WTC11 (cell line): ENCODE data around the gene ARMC6. TPM values are rescaled to one million over a fixed set of nuclear protein-coding genes. Genes with fewer than 3 reads are reported as not detected.

Source experiments
- ATAC-seq: fragments of 200-7000 bp; cut with Tn5 transposase; 2 replicates; pipeline ENCODE4 v1.10.0; 2021; ENCODE audit warnings: mild to moderate bottlenecking, moderate library complexity
- CTCF ChIA-PET: fragments of 300-600 bp; sonication (Branson Sonifier 250); formaldehyde crosslinking; loops from one replicate; lab custom pipeline; 2021; ENCODE audit warnings: antibody characterized with exemption; lab: Charles Lee
- POLR2A ChIA-PET: fragments of 350-600 bp; sonication (Branson Sonifier 250); formaldehyde crosslinking; loops from one replicate; lab custom pipeline; 2021; ENCODE audit warnings: antibody characterized with exemption; lab: Charles Lee
- DNase-seq: peaks from one replicate; pipeline ENCODE4 v3.0.0; 2021; ENCODE audit warnings: low spot score
- H3K27ac Mint-ChIP-seq: 2 replicates; pipeline ENCODE4 v1.8.0; 2021; ENCODE audit warnings: mixed read lengths
- H3K27me3 Mint-ChIP-seq: 2 replicates; pipeline ENCODE4 v1.8.0; 2021; ENCODE audit warnings: low read depth, mild to moderate bottlenecking, moderate library complexity, mixed read lengths
- H3K36me3 Mint-ChIP-seq: 2 replicates; pipeline ENCODE4 v1.8.0; 2021; ENCODE audit warnings: mixed read lengths
- H3K4me1 Mint-ChIP-seq: 2 replicates; pipeline ENCODE4 v1.8.0; 2022; ENCODE audit warnings: mixed read lengths
- H3K4me3 Mint-ChIP-seq: 2 replicates; pipeline ENCODE4 v1.8.0; 2021; ENCODE audit warnings: mild to moderate bottlenecking, moderate library complexity, mixed read lengths
- H3K9me3 Mint-ChIP-seq: 2 replicates; pipeline ENCODE4 v1.8.0; 2021; ENCODE audit warnings: mixed read lengths
- CREM ChIP-seq: sonication (generic); formaldehyde crosslinking; IDR thresholded peaks from 2 replicates; pipeline ENCODE4 v1.8.1; 2022; ENCODE audit warnings: mild to moderate bottlenecking, missing genetic modification reagents, moderate library complexity
- FOXJ3 ChIP-seq: sonication (generic); formaldehyde crosslinking; IDR thresholded peaks from 2 replicates; pipeline ENCODE4 v1.9.0; 2021; ENCODE audit warnings: missing genetic modification reagents, mild to moderate bottlenecking, borderline replicate concordance
- GABPB1 ChIP-seq: sonication (generic); formaldehyde crosslinking; IDR thresholded peaks from 2 replicates; pipeline ENCODE4 v1.8.1; 2023; ENCODE audit warnings: mild to moderate bottlenecking, missing genetic modification reagents
- IRF2 ChIP-seq: sonication (generic); formaldehyde crosslinking; IDR thresholded peaks from 2 replicates; pipeline ENCODE4 v1.8.0; 2022; ENCODE audit warnings: low read depth, missing genetic modification reagents, borderline replicate concordance
- JUN ChIP-seq: sonication (generic); formaldehyde crosslinking; IDR thresholded peaks from 2 replicates; pipeline ENCODE4 v1.8.0; 2023; ENCODE audit warnings: mild to moderate bottlenecking, missing genetic modification reagents
- KAT7 ChIP-seq: sonication (generic); formaldehyde crosslinking; IDR thresholded peaks from 2 replicates; pipeline ENCODE4 v1.8.1; 2023; ENCODE audit warnings: missing genetic modification reagents, mild to moderate bottlenecking, borderline replicate concordance
- NFATC4 ChIP-seq: fragments of 250-450 bp; sonication (Bioruptor Pico); IDR thresholded peaks from 2 replicates; pipeline ENCODE4 v1.9.0; 2021; ENCODE audit warnings: mild to moderate bottlenecking
- NR2C2 ChIP-seq: sonication (generic); formaldehyde crosslinking; IDR thresholded peaks from 2 replicates; pipeline ENCODE4 v1.8.0; 2022; ENCODE audit warnings: mild to moderate bottlenecking, missing genetic modification reagents
- SMAD4 ChIP-seq: sonication (generic); formaldehyde crosslinking; IDR thresholded peaks from 2 replicates; pipeline ENCODE4 v1.8.0; 2022; ENCODE audit warnings: mild to moderate bottlenecking, missing genetic modification reagents
- ZNF263 ChIP-seq: sonication (generic); formaldehyde crosslinking; IDR thresholded peaks from 2 replicates; pipeline ENCODE4 v1.8.1; 2022; ENCODE audit warnings: low read depth, mild to moderate bottlenecking, moderate library complexity, missing genetic modification reagents
- total RNA-seq: library from RNA; stranded (reverse); gene quantifications from 3 replicates; pipeline ENCODE4 v1.2.3, GENCODE V29; 2021
- TF ChIP-seq, protein P1 (sequence below): sonication (generic); formaldehyde crosslinking; IDR thresholded peaks from 2 replicates; pipeline ENCODE4 v1.8.0; 2022; ENCODE audit warnings: mild to moderate bottlenecking, missing genetic modification reagents
- TF ChIP-seq, protein P2 (sequence below): fragments of 250-450 bp; sonication (Bioruptor Pico); IDR thresholded peaks from 2 replicates; pipeline ENCODE4 v2.1.2; 2022; ENCODE audit warnings: mild to moderate bottlenecking, moderate library complexity
- TF ChIP-seq, protein P3 (sequence below): sonication (generic); formaldehyde crosslinking; IDR thresholded peaks from 2 replicates; pipeline ENCODE4 v1.8.0; 2022; ENCODE audit warnings: mild to moderate bottlenecking, missing genetic modification reagents
- TF ChIP-seq, protein P4 (sequence below): sonication (generic); formaldehyde crosslinking; IDR thresholded peaks from 2 replicates; pipeline ENCODE4 v1.8.0; 2022; ENCODE audit warnings: mild to moderate bottlenecking, missing genetic modification reagents
- TF ChIP-seq, protein P5 (sequence below): fragments of 250-450 bp; sonication (Bioruptor Pico); IDR thresholded peaks from 2 replicates; pipeline ENCODE4 v1.9.0; 2021; ENCODE audit warnings: mild to moderate bottlenecking
- TF ChIP-seq, protein P6 (sequence below): sonication (generic); formaldehyde crosslinking; IDR thresholded peaks from 2 replicates; pipeline ENCODE4 v1.8.0; 2022; ENCODE audit warnings: missing genetic modification reagents
- TF ChIP-seq, protein P7 (sequence below): sonication (generic); formaldehyde crosslinking; IDR thresholded peaks from 2 replicates; pipeline ENCODE4 v1.8.1; 2022; ENCODE audit warnings: low read depth, missing genetic modification reagents, borderline replicate concordance

Gene ARMC6
- total RNA-seq, 1 experiment from 2014 or later, result 58.8 TPM

DNA sequence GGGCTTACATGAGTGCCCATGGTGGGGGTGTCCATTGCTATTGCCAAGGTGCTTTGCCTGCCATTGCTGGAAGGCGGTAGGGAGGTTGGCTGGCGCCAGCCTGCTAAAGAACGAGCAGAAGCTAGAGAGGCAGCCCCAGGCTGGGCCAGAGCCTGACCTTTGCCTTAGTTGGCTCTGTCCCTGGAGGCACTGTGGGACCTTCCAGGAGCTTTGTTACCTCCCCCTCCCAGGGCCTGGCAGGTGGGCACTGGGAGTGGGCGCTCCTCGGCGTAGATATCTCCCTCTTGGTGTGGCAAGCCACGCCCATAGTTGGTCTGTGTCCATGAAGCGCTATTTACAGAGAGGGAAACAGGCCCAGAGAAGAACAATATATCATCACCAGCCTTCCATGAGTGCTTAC lies 28.1 kb downstream of the ARMC6 start:
- POLR2A ChIA-PET, result no interaction called here
- TF ChIP-seq, protein P1, sequence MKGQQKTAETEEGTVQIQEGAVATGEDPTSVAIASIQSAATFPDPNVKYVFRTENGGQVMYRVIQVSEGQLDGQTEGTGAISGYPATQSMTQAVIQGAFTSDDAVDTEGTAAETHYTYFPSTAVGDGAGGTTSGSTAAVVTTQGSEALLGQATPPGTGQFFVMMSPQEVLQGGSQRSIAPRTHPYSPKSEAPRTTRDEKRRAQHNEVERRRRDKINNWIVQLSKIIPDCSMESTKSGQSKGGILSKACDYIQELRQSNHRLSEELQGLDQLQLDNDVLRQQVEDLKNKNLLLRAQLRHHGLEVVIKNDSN (CRISPR knock-in tag), result no peak
- no peak for TF ChIP-seq CREM (CRISPR knock-in tag)
- TF ChIP-seq, protein P2, sequence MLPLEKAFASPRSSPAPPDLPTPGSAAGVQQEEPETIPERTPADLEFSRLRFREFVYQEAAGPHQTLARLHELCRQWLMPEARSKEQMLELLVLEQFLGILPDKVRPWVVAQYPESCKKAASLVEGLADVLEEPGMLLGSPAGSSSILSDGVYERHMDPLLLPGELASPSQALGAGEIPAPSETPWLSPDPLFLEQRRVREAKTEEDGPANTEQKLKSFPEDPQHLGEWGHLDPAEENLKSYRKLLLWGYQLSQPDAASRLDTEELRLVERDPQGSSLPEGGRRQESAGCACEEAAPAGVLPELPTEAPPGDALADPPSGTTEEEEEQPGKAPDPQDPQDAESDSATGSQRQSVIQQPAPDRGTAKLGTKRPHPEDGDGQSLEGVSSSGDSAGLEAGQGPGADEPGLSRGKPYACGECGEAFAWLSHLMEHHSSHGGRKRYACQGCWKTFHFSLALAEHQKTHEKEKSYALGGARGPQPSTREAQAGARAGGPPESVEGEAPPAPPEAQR (CRISPR knock-in tag), result no peak
- no peak for TF ChIP-seq NFATC4
- TF ChIP-seq IRF2 (CRISPR knock-in tag), result no peak
- TF ChIP-seq SMAD4 (CRISPR knock-in tag), result no peak
- no peak for TF ChIP-seq JUN
- TF ChIP-seq, protein P3, sequence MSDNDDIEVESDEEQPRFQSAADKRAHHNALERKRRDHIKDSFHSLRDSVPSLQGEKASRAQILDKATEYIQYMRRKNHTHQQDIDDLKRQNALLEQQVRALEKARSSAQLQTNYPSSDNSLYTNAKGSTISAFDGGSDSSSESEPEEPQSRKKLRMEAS, result no peak
- no peak for TF ChIP-seq NR2C2 (CRISPR knock-in tag)
- TF ChIP-seq ZNF263 (CRISPR knock-in tag), result no peak
- TF ChIP-seq, protein P4, sequence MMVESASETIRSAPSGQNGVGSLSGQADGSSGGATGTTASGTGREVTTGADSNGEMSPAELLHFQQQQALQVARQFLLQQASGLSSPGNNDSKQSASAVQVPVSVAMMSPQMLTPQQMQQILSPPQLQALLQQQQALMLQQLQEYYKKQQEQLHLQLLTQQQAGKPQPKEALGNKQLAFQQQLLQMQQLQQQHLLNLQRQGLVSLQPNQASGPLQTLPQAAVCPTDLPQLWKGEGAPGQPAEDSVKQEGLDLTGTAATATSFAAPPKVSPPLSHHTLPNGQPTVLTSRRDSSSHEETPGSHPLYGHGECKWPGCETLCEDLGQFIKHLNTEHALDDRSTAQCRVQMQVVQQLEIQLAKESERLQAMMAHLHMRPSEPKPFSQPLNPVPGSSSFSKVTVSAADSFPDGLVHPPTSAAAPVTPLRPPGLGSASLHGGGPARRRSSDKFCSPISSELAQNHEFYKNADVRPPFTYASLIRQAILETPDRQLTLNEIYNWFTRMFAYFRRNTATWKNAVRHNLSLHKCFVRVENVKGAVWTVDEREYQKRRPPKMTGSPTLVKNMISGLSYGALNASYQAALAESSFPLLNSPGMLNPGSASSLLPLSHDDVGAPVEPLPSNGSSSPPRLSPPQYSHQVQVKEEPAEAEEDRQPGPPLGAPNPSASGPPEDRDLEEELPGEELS (CRISPR knock-in tag), result no peak
- TF ChIP-seq GABPB1 (CRISPR knock-in tag), result no peak
- no peak for TF ChIP-seq FOXJ3 (CRISPR knock-in tag)
- TF ChIP-seq, protein P5, sequence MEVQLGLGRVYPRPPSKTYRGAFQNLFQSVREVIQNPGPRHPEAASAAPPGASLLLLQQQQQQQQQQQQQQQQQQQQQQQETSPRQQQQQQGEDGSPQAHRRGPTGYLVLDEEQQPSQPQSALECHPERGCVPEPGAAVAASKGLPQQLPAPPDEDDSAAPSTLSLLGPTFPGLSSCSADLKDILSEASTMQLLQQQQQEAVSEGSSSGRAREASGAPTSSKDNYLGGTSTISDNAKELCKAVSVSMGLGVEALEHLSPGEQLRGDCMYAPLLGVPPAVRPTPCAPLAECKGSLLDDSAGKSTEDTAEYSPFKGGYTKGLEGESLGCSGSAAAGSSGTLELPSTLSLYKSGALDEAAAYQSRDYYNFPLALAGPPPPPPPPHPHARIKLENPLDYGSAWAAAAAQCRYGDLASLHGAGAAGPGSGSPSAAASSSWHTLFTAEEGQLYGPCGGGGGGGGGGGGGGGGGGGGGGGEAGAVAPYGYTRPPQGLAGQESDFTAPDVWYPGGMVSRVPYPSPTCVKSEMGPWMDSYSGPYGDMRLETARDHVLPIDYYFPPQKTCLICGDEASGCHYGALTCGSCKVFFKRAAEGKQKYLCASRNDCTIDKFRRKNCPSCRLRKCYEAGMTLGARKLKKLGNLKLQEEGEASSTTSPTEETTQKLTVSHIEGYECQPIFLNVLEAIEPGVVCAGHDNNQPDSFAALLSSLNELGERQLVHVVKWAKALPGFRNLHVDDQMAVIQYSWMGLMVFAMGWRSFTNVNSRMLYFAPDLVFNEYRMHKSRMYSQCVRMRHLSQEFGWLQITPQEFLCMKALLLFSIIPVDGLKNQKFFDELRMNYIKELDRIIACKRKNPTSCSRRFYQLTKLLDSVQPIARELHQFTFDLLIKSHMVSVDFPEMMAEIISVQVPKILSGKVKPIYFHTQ, result no peak
- TF ChIP-seq, protein P6, sequence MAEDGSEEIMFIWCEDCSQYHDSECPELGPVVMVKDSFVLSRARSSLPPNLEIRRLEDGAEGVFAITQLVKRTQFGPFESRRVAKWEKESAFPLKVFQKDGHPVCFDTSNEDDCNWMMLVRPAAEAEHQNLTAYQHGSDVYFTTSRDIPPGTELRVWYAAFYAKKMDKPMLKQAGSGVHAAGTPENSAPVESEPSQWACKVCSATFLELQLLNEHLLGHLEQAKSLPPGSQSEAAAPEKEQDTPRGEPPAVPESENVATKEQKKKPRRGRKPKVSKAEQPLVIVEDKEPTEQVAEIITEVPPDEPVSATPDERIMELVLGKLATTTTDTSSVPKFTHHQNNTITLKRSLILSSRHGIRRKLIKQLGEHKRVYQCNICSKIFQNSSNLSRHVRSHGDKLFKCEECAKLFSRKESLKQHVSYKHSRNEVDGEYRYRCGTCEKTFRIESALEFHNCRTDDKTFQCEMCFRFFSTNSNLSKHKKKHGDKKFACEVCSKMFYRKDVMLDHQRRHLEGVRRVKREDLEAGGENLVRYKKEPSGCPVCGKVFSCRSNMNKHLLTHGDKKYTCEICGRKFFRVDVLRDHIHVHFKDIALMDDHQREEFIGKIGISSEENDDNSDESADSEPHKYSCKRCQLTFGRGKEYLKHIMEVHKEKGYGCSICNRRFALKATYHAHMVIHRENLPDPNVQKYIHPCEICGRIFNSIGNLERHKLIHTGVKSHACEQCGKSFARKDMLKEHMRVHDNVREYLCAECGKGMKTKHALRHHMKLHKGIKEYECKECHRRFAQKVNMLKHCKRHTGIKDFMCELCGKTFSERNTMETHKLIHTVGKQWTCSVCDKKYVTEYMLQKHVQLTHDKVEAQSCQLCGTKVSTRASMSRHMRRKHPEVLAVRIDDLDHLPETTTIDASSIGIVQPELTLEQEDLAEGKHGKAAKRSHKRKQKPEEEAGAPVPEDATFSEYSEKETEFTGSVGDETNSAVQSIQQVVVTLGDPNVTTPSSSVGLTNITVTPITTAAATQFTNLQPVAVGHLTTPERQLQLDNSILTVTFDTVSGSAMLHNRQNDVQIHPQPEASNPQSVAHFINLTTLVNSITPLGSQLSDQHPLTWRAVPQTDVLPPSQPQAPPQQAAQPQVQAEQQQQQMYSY (CRISPR knock-in tag), result no peak
- TF ChIP-seq, protein P7, sequence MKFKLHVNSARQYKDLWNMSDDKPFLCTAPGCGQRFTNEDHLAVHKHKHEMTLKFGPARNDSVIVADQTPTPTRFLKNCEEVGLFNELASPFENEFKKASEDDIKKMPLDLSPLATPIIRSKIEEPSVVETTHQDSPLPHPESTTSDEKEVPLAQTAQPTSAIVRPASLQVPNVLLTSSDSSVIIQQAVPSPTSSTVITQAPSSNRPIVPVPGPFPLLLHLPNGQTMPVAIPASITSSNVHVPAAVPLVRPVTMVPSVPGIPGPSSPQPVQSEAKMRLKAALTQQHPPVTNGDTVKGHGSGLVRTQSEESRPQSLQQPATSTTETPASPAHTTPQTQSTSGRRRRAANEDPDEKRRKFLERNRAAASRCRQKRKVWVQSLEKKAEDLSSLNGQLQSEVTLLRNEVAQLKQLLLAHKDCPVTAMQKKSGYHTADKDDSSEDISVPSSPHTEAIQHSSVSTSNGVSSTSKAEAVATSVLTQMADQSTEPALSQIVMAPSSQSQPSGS, result no peak
- TF ChIP-seq KAT7 (CRISPR knock-in tag), result no peak
- CTCF ChIA-PET, result interaction anchor here (3.5 kb wide), 1 partner anchor 54 kb away, joined by 17 read pairs; no protein-coding TSS in a partner anchor
- Mint-ChIP-seq H3K4me1 (peaks cover 19% of the 10 kb centered on the region), H3K27me3 (peaks cover 41% of the 10 kb centered on the region), H3K4me3 (no peak overlapping the region), H3K36me3 (peaks cover 12% of the 10 kb centered on the region), H3K9me3 (no peaks in the 10 kb centered on the region), H3K27ac (no peak overlapping the region)
- ATAC-seq, result no peak
- no peak for DNase-seq
